ENCODE measurements around the gene C11orf68.
A peak's percentile ranks its signal among the peaks of the same experiment; 100 is the strongest.

Gene C11orf68

GRCh38 chr11:65890324-65891218 lies 28.3 kb downstream of the C11orf68 start, which contains the start of gene CCDC85B:
TSS of gene CCDC85B (plus strand) at chr11:65890673. CDS start at chr11:65890784, 111 bp downstream.
- peak; percentile 94 for DNase-seq (ENCODE audit: low spot score)

- peak; percentile 97 for DNase-seq (ENCODE audit: low spot score)
Observed at GRCh38 chr11:65888163-65888814, 30.6 kb downstream of the C11orf68 start, which contains the start of gene FIBP. TSS of gene FIBP (minus strand) at chr11:65888471. CDS start at chr11:65888418, 53 bp downstream.

- DNase-seq (ENCODE audit: low spot score): peak; percentile 41
Observed at GRCh38 chr11:65887723-65888162, 31.1 kb downstream of the C11orf68 start.

GRCh38 chr11:65886826-65887722 lies 31.8 kb downstream of the C11orf68 start:
- no peak for DNase-seq (ENCODE audit: low spot score)

- DNase-seq (ENCODE audit: low spot score): no peak
Observed at GRCh38 chr11:65885808-65886536, 32.9 kb downstream of the C11orf68 start.

- no peak for DNase-seq (ENCODE audit: low spot score)
Observed at GRCh38 chr11:65885231-65885630, 33.6 kb downstream of the C11orf68 start.

GRCh38 chr11:65884716-65885092 lies 34.2 kb downstream of the C11orf68 start:
- DNase-seq (ENCODE audit: low spot score): peak; percentile 86

- no peak for DNase-seq (ENCODE audit: low spot score)
Observed at GRCh38 chr11:65883786-65884715, 34.8 kb downstream of the C11orf68 start.

- no peak for DNase-seq (ENCODE audit: low spot score)
Observed at GRCh38 chr11:65883058-65883761, 35.7 kb downstream of the C11orf68 start.

GRCh38 chr11:65882120-65883057 lies 36.5 kb downstream of the C11orf68 start:
- DNase-seq (ENCODE audit: low spot score): no peak

GRCh38 chr11:65880844-65881421 lies 37.9 kb downstream of the C11orf68 start:
- DNase-seq (ENCODE audit: low spot score): no peak

- DNase-seq (ENCODE audit: low spot score): no peak
Observed at GRCh38 chr11:65880027-65880426, 38.8 kb downstream of the C11orf68 start.

- DNase-seq (ENCODE audit: low spot score): no peak
Observed at GRCh38 chr11:65879617-65880016, 39.2 kb downstream of the C11orf68 start, which contains the start of gene CTSW. TSS of gene CTSW (plus strand) at chr11:65879837. CDS start at chr11:65879855, 18 bp downstream.

- DNase-seq (ENCODE audit: low spot score): peak; percentile 97
Observed at GRCh38 chr11:65873318-65874156, 45.3 kb downstream of the C11orf68 start.

- DNase-seq (ENCODE audit: low spot score): peak; percentile 68
Observed at GRCh38 chr11:65872586-65873317, 46.1 kb downstream of the C11orf68 start, which contains the start of gene EFEMP2. TSS of gene EFEMP2 (minus strand) at chr11:65872800. CDS start at chr11:65872354, 446 bp downstream.

Data from AG20443 (cell line).